HepG2 (cell line): ENCODE results near the gene LSM12. TPM values are rescaled to one million over a fixed set of nuclear protein-coding genes. Genes with fewer than 3 reads are reported as not detected.

Experiments
- AFF4 ChIP-seq: sonication (generic); formaldehyde crosslinking; IDR thresholded peaks from 2 replicates; pipeline ENCODE4 v1.4.0; 2020; ENCODE audit warnings: missing genetic modification reagents
- EEA1 ChIP-seq: sonication (generic); formaldehyde crosslinking; IDR thresholded peaks from 2 replicates; pipeline ENCODE4 v1.5.1; 2020; ENCODE audit warnings: mild to moderate bottlenecking, missing genetic modification reagents, borderline replicate concordance
- ESRRA ChIP-seq: sonication (generic); formaldehyde crosslinking; IDR thresholded peaks from 2 replicates; pipeline ENCODE4 v1.5.1; 2020; ENCODE audit warnings: mild to moderate bottlenecking, low read depth, missing genetic modification reagents
- FOSL2 ChIP-seq: sonication (generic); formaldehyde crosslinking; IDR thresholded peaks from 2 replicates; pipeline ENCODE4 v1.4.0; 2020; ENCODE audit warnings: missing genetic modification reagents
- HDAC1 ChIP-seq: sonication (generic); formaldehyde crosslinking; IDR thresholded peaks from 2 replicates; pipeline ENCODE4 v1.5.1; 2020; ENCODE audit warnings: mild to moderate bottlenecking, missing genetic modification reagents
- HNF4G ChIP-seq, 2 experiments: sonication (generic) in 1 of 2; formaldehyde crosslinking in 1 of 2; IDR thresholded peaks; 2 replicates each; pipeline versions ENCODE4 v1.4.0 to v1.6.1; 2011 to 2020; ENCODE audit warnings: borderline replicate concordance in 2 of 2, low read depth in 2 of 2, mild to moderate bottlenecking in 2 of 2, low read length in 1 of 2, missing genetic modification reagents in 1 of 2, moderate library complexity in 1 of 2
- IRF9 ChIP-seq: sonication (generic); formaldehyde crosslinking; IDR thresholded peaks from 2 replicates; pipeline ENCODE4 v1.8.0; 2022; ENCODE audit warnings: missing genetic modification reagents, mild to moderate bottlenecking, borderline replicate concordance
- KDM5A ChIP-seq: fragments of 200-600 bp; sonication (generic); IDR thresholded peaks from 2 replicates; pipeline ENCODE4 v1.7.0; 2018; ENCODE audit warnings: antibody characterized with exemption, mild to moderate bottlenecking, low read length, borderline replicate concordance
- MAFK ChIP-seq, 2 experiments: IDR thresholded peaks in 1 of 2; conservative IDR thresholded peaks in 1 of 2; 2 replicates each; pipeline ENCODE4 v1.6.1; 2011; ENCODE audit warnings: improper control_type of control experiment in 2 of 2, low read length in 2 of 2
- MTF2 ChIP-seq: sonication (generic); formaldehyde crosslinking; IDR thresholded peaks from 2 replicates; pipeline ENCODE4 v1.5.0; 2020; ENCODE audit warnings: missing genetic modification reagents, borderline replicate concordance
- NPAS2 ChIP-seq: sonication (generic); formaldehyde crosslinking; IDR thresholded peaks from 2 replicates; pipeline ENCODE4 v1.8.0; 2022; ENCODE audit warnings: mild to moderate bottlenecking, missing genetic modification reagents, borderline replicate concordance
- RARA ChIP-seq: IDR thresholded peaks from 2 replicates; pipeline ENCODE4 v1.6.1; 2016; ENCODE audit warnings: missing genetic modification reagents, missing compliant biosample characterization
- SP1 ChIP-seq, 2 experiments: fragments of 450-650 bp in 1 of 2; sonication (generic) in 1 of 2; formaldehyde crosslinking in 1 of 2; IDR thresholded peaks; 2 replicates each; pipeline versions ENCODE4 v1.4.0 to v1.6.1; 2016 to 2020; ENCODE audit warnings: missing genetic modification reagents in 1 of 2
- TFDP1 ChIP-seq: IDR thresholded peaks from 2 replicates; pipeline ENCODE4 v1.6.1; 2016; ENCODE audit warnings: missing compliant biosample characterization, missing genetic modification reagents, borderline replicate concordance
- XRCC5 ChIP-seq: fragments of 200-400 bp; formaldehyde crosslinking; optimal IDR thresholded peaks from 2 replicates; pipeline ENCODE3; 2017; ENCODE audit warnings: mild to moderate bottlenecking, low read length
- ZNF160 ChIP-seq: sonication (generic); formaldehyde crosslinking; IDR thresholded peaks from 2 replicates; pipeline ENCODE4 v1.8.0; 2022; ENCODE audit warnings: mild to moderate bottlenecking, inconsistent platforms, missing genetic modification reagents
- ZNF263 ChIP-seq: sonication (generic); formaldehyde crosslinking; IDR thresholded peaks from 2 replicates; pipeline ENCODE4 v1.4.0; 2020; ENCODE audit warnings: missing genetic modification reagents
- ZNF468 ChIP-seq: sonication (generic); formaldehyde crosslinking; IDR thresholded peaks from 2 replicates; pipeline ENCODE4 v1.8.0; 2022; ENCODE audit warnings: mild to moderate bottlenecking, moderate library complexity, missing genetic modification reagents
- ZNF670 ChIP-seq: sonication (generic); formaldehyde crosslinking; IDR thresholded peaks from 2 replicates; pipeline ENCODE4 v1.8.0; 2022; ENCODE audit warnings: mild to moderate bottlenecking, missing genetic modification reagents, borderline replicate concordance
- ZNF784 ChIP-seq: sonication (generic); formaldehyde crosslinking; IDR thresholded peaks from 2 replicates; pipeline ENCODE4 v1.5.1; 2020; ENCODE audit warnings: missing genetic modification reagents, mild to moderate bottlenecking, borderline replicate concordance
- ZNF790 ChIP-seq: sonication (generic); formaldehyde crosslinking; IDR thresholded peaks from 2 replicates; pipeline ENCODE4 v1.8.0; 2022; ENCODE audit warnings: missing genetic modification reagents, mild to moderate bottlenecking, borderline replicate concordance
- polyA plus RNA-seq, 8 experiments: library from polyadenylated mRNA; depleted of rRNA in 3 of 8; stranded (reverse) in 7 of 8; unstranded in 1 of 8; fragments of >200 nt; fragmentation: Illumina TruSeq in 4 of 8; extraction: Trizol in 4 of 8; gene quantifications; 2 replicates each; pipeline versions ENCODE4 v1.2.1 to v1.2.3, GENCODE V29; 2011 to 2016; ENCODE audit warnings: low read depth in 4 of 8, missing spikeins in 1 of 8, mixed read lengths in 1 of 8; ENCODE audit not compliant: insufficient read depth in 1 of 8
- total RNA-seq, 5 experiments: library from RNA; depleted of rRNA; stranded (reverse); fragments of >200 nt; fragmentation: Illumina TruSeq; extraction: Trizol; gene quantifications; 2 replicates each; pipeline ENCODE4 v1.2.3, GENCODE V29; 2016; ENCODE audit warnings: low read depth in 1 of 5

Gene LSM12
- total and polyA plus RNA-seq, 2 of the 13 experiments (the other 11 are each of a cell fraction or from before 2014, with no cell fraction given): 52.8 to 55.7 TPM

- TF ChIP-seq MAFK (conservative IDR thresholded peaks at IDR 0.05 in 1 of 2, IDR thresholded peaks at IDR 0.05 in 1 of 2; ENCODE audit: low read length in 2 of 2): no peak
- TF ChIP-seq KDM5A: no peak; the same call in 1 of the 2 replicates
- TF ChIP-seq ZNF784 (CRISPR knock-in tag): peak; percentile 76; the same call in 1 of the 2 replicates
- peak; percentile 72 for TF ChIP-seq XRCC5
- no peak for TF ChIP-seq MTF2
- TF ChIP-seq ZNF160 (CRISPR knock-in tag): peak; percentile 89; the same call in 1 of the 2 replicates
- TF ChIP-seq FOSL2 (CRISPR knock-in tag): peak; percentile 79
- no peak for TF ChIP-seq EEA1 (CRISPR knock-in tag)
- peak; percentile 100 for TF ChIP-seq HDAC1 (CRISPR knock-in tag)
- peak; percentile 66; the same call in 1 of the 2 replicates for TF ChIP-seq RARA (CRISPR knock-in tag)
- TF ChIP-seq TFDP1 (CRISPR knock-in tag): peak; percentile 97
- peak; percentile 53; the same call in 1 of the 2 replicates for TF ChIP-seq ZNF263
- TF ChIP-seq ZNF670 (CRISPR knock-in tag): peak; percentile 81
- peak; percentile 12; the same call in 1 of the 2 replicates for TF ChIP-seq HNF4G (IDR thresholded peaks at IDR 0.05; ENCODE audit: borderline replicate concordance, low read depth, low read length)
- TF ChIP-seq HNF4G (CRISPR knock-in tag; IDR thresholded peaks at IDR 0.05; ENCODE audit: borderline replicate concordance, low read depth): peak; percentile 38; the same call in 1 of the 2 replicates
- TF ChIP-seq AFF4 (CRISPR knock-in tag): no peak; the same call in 1 of the 2 replicates
- peak; percentile 90; the same call in 1 of the 2 replicates for TF ChIP-seq ZNF790 (CRISPR knock-in tag)
- TF ChIP-seq NPAS2 (CRISPR knock-in tag): no peak
- no peak for TF ChIP-seq ZNF468 (CRISPR knock-in tag)
- TF ChIP-seq SP1 (IDR thresholded peaks at IDR 0.05): no peak
- peak; percentile 86 for TF ChIP-seq SP1 (CRISPR knock-in tag; IDR thresholded peaks at IDR 0.05)
- TF ChIP-seq IRF9 (CRISPR knock-in tag): peak; percentile 88
- TF ChIP-seq ESRRA (CRISPR knock-in tag): peak; percentile 69; the same call in 1 of the 2 replicates
These were observed 4.2 kb upstream of the LSM12 start, which contains the start of gene G6PC3 (continued) for GRCh38 chr17:44070455-44071197.
